Sigmoid colon (tissue), 7 donors: ENCODE results near the gene TBXAS1. TPM values are rescaled to one million over a fixed set of nuclear protein-coding genes. Genes with fewer than 3 reads are reported as not detected.

Source experiments
- DNase-seq: peaks from one replicate; pipeline ENCODE4 v3.0.0-alpha.2; 2019
- H3K27ac ChIP-seq, 4 donors: fragments of 200-600 bp; sonication (generic); one replicate each; pipeline ENCODE4 v1.5.1; 2016 to 2019; ENCODE audit warnings: mild to moderate bottlenecking in 1 of 4
- H3K27me3 ChIP-seq, 3 donors: fragments of 200-600 bp; sonication (generic); one replicate each; pipeline ENCODE4 v1.5.1; 2019; ENCODE audit warnings: mild to moderate bottlenecking in 1 of 3
- H3K36me3 ChIP-seq, 4 donors: fragments of 200-600 bp; sonication (generic); one replicate each; pipeline ENCODE4 v1.5.1; 2016 to 2019
- H3K4me1 ChIP-seq, 4 donors: fragments of 200-600 bp; sonication (generic); one replicate each; pipeline ENCODE4 v1.5.1; 2017 to 2019
- H3K4me3 ChIP-seq, 4 donors: fragments of 200-600 bp; sonication (generic); one replicate each; pipeline ENCODE4 v1.5.1; 2017 to 2019; ENCODE audit warnings: mild to moderate bottlenecking in 2 of 4, moderate library complexity in 1 of 4
- H3K9me3 ChIP-seq, 4 donors: fragments of 200-600 bp in 3 of 4; sonication (generic) in 3 of 4; one replicate each; pipeline versions ENCODE4 v1.5.1 to v1.6.1; 2013 to 2019
- CTCF ChIP-seq, 4 experiments: fragments of 450-650 bp in 3 of 4; fragments of 200-600 bp in 1 of 4; IDR thresholded peaks; one replicate each; pipeline ENCODE4 v1.5.1; 2016 to 2019; ENCODE audit warnings: antibody characterized with exemption in 4 of 4, mild to moderate bottlenecking in 3 of 4, moderate library complexity in 2 of 4
- EP300 ChIP-seq, 4 donors: sonication (generic); formaldehyde crosslinking; IDR thresholded peaks; one replicate each; pipeline ENCODE4 v1.6.1; 2017; ENCODE audit warnings: antibody characterized with exemption in 4 of 4
- POLR2A ChIP-seq, 2 donors: fragments of 450-650 bp; IDR thresholded peaks; one replicate each; pipeline ENCODE4 v1.6.1; 2016; ENCODE audit warnings: antibody characterized with exemption in 2 of 2, mild to moderate bottlenecking in 2 of 2, moderate library complexity in 2 of 2
- POLR2AphosphoS5 ChIP-seq, 4 donors: sonication (generic); formaldehyde crosslinking; IDR thresholded peaks; one replicate each; pipeline ENCODE4 v1.6.1; 2017; ENCODE audit warnings: antibody characterized with exemption in 4 of 4
- WGBS, 2 donors: extraction: QIAGEN DNeasy Blood & Tissue Kit; methylation state at CpG; one replicate each; pipeline ENCODE4 v1.1.7; 2013; 5-methylcytosine and 5-hydroxymethylcytosine counted together
- intact Hi-C: fragments of 100-400 bp; cut with DNase I; formaldehyde crosslinking; loops from one replicate; pipeline ENCODE4 v1.15.1; 2023
- polyA plus RNA-seq, 3 donors: library from polyadenylated mRNA; stranded (reverse); fragments of 200-250 nt; gene quantifications; one replicate each; pipeline ENCODE4 v1.2.3, GENCODE V29; 2013
- total RNA-seq, 4 donors: library from RNA; depleted of rRNA; stranded (reverse); fragments of >200 nt; gene quantifications; one replicate each; pipeline ENCODE4 v1.1.0, GENCODE V29; 2016
- donor health status: healthy with polysubstance abuse.
- donor health status: Bipolar disorder and iron deficiency.
- donor health status: healthy.

The TBXAS1 gene
- total and polyA plus RNA-seq, 7 donors: 6.0 to 28.2 (median 19.3) TPM

- intact Hi-C loops: no loop called here
Measured at GRCh38 chr7:139844779-139845442, 15.8 kb downstream of the TBXAS1 start.

GRCh38 chr7:139845443-139845805, 16.4 kb downstream of the TBXAS1 start:
- Histone ChIP-seq H3K9me3 (no peaks in the 10 kb centered on the region), H3K4me1 (no peaks in the 10 kb centered on the region), H3K27ac (no peak overlapping the region), H3K4me3 (no peak overlapping the region), H3K27me3 (no peaks in the 10 kb centered on the region), H3K36me3 (no peaks in the 10 kb centered on the region)
- TF ChIP-seq CTCF (IDR thresholded peaks at IDR 0.05) (no peak), POLR2A (IDR thresholded peaks at IDR 0.05) (no peak), EP300 (IDR thresholded peaks at IDR 0.05) (no peak), POLR2AphosphoS5 (IDR thresholded peaks at IDR 0.05) (no peak)
- 63 to 91% methylated on average over 4 of the region's 4 CpGs for whole genome bisulfite sequencing, 2 donors
- no peak for DNase-seq
- intact Hi-C loops: no loop called here

More at GRCh38 chr7:139844779-139845442, 15.8 kb downstream of the TBXAS1 start:
- H3K27ac ChIP-seq: no peak overlapping the region
- H3K36me3 ChIP-seq: no peaks in the 10 kb centered on the region
- no peaks in the 10 kb centered on the region for H3K9me3 ChIP-seq
- no peak overlapping the region for H3K4me3 ChIP-seq
- no peak for DNase-seq
- H3K4me1 ChIP-seq: no peaks in the 10 kb centered on the region
- WGBS, 2 donors: 25 to 79% methylated on average over 4 of the region's 4 CpGs
- TF ChIP-seq EP300 (IDR thresholded peaks at IDR 0.05) (no peak), POLR2AphosphoS5 (IDR thresholded peaks at IDR 0.05) (no peak), POLR2A (IDR thresholded peaks at IDR 0.05) (no peak), CTCF (IDR thresholded peaks at IDR 0.05) (no peak)
- H3K27me3 ChIP-seq: no peaks in the 10 kb centered on the region

DNA sequence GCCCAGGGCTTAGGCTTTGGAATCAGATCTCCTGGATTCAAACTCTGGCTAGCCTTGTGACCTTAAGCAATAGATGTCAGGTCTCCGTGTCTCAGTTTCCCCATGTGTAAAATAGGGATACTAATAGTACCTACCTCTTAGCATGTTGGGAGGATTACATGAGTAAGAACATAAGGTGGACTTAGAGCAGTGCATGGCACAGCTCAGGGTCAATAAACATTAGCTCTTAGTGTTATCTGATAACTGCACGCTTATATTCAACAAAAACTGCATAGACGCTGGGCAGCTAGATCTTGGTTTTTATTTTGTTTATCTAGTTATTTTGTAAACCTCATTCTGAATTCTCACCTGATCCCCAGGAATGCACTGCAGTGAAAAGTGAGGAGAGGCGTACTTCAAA, 17.2 kb downstream of the TBXAS1 start:
- Histone ChIP-seq H3K4me1 (no peaks in the 10 kb centered on the region), H3K4me3 (no peak overlapping the region), H3K27ac (no peak overlapping the region), H3K27me3 (no peaks in the 10 kb centered on the region), H3K36me3 (no peaks in the 10 kb centered on the region), H3K9me3 (no peaks in the 10 kb centered on the region)
- 40 to 93% methylated on average over 4 of the region's 4 CpGs for WGBS, 2 donors
- no peak for TF ChIP-seq CTCF (IDR thresholded peaks at IDR 0.05)
- TF ChIP-seq POLR2AphosphoS5 (IDR thresholded peaks at IDR 0.05): no peak
- no peak for TF ChIP-seq EP300 (IDR thresholded peaks at IDR 0.05)
- TF ChIP-seq POLR2A (IDR thresholded peaks at IDR 0.05): no peak
- DNase-seq: no peak
- intact Hi-C loops: no loop called here

DNA sequence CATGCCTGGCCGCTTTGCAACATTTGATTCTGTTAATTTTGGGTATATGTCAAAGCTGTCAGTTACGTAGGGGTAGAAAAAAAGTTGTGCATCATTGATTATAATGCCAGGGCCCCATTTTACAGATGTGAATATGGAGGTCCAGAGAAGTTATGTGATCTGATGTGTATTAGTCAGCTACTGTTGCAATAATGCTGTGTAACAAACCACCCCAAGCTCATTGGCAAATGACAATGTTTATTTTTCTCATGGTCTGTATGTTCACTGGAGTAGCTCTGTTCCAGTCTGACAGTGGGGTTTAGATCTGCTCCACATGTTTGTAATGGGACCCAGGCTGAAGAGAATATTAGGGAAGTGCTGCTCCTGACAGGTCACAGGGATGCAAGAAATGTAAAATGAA, 19.2 kb downstream of the TBXAS1 start:
- intact Hi-C loops: no loop called here
- no peaks in the 10 kb centered on the region for H3K4me1 ChIP-seq
- no peak overlapping the region for H3K27ac ChIP-seq
- 98% methylated on average over 2 of the region's 2 CpGs for WGBS, 2 donors
- H3K27me3 ChIP-seq: no peaks in the 10 kb centered on the region
- H3K9me3 ChIP-seq: no peaks in the 10 kb centered on the region
- TF ChIP-seq CTCF (IDR thresholded peaks at IDR 0.05) (no peak), EP300 (IDR thresholded peaks at IDR 0.05) (no peak), POLR2A (IDR thresholded peaks at IDR 0.05) (no peak), POLR2AphosphoS5 (IDR thresholded peaks at IDR 0.05) (no peak)
- no peak overlapping the region for H3K4me3 ChIP-seq
- no peak for DNase-seq
- H3K36me3 ChIP-seq: no peaks in the 10 kb centered on the region

DNA sequence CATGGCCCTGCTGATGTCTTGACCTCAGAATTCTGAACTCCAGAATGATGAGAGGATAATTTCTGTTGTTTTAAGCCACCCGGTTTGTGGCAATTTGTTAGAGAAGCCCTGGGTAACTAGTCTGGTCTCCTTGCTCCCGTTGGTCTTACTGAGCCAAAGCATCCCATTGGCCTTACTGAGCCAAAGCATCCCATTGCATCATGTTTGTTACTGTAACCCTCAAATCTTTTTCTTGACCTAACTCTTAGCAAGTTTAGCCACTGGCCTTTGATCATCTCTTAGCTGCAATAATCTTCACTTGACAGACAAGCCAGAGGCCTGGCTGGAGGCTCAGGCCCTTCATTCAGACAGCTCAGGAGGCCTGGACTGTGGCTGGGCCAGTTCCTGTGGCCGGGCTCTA, 21.8 kb downstream of the TBXAS1 start:
- DNase-seq: no peak
- no peaks in the 10 kb centered on the region for H3K9me3 ChIP-seq
- no peaks in the 10 kb centered on the region for H3K27me3 ChIP-seq
- no peak overlapping the region for H3K4me3 ChIP-seq
- TF ChIP-seq EP300 (IDR thresholded peaks at IDR 0.05) (no peak), CTCF (IDR thresholded peaks at IDR 0.05) (no peak), POLR2AphosphoS5 (IDR thresholded peaks at IDR 0.05) (no peak), POLR2A (IDR thresholded peaks at IDR 0.05) (no peak)
- H3K4me1 ChIP-seq: no peaks in the 10 kb centered on the region
- no peaks in the 10 kb centered on the region for H3K36me3 ChIP-seq
- intact Hi-C loops: no loop called here
- H3K27ac ChIP-seq: no peak overlapping the region
- WGBS, 2 donors: 86 to 91% methylated on average over 3 of the region's 3 CpGs
